AG04450 (cell line): ENCODE data around the gene KIFC3. TPM values are rescaled to one million over a fixed set of nuclear protein-coding genes. Genes with fewer than 3 reads are reported as not detected.

Experiments
- CTCF ChIA-PET: fragments of 300-600, 350-600 bp; formaldehyde crosslinking; extraction: SDS; loops from one replicate; lab custom pipeline; 2022; ENCODE audit warnings: antibody characterized with exemption, inconsistent platforms; lab: Charles Lee
- POLR2A ChIA-PET: fragments of 350-600 bp; formaldehyde crosslinking; extraction: SDS; loops from one replicate; lab custom pipeline; 2021; ENCODE audit warnings: antibody characterized with exemption, inconsistent platforms; lab: Yijun Ruan, JAX
- DNase-seq: peaks from one replicate; pipeline ENCODE4 v3.0.0-alpha.2; 2011; ENCODE audit warnings: low read depth, low spot score
- H3K27ac ChIP-seq: one replicate; pipeline ENCODE4 v1.5.1; 2012; ENCODE audit warnings: low read depth, low read length, control low read depth
- H3K27me3 ChIP-seq: one replicate; pipeline ENCODE4 v1.6.0; 2012; ENCODE audit warnings: low read length; ENCODE audit not compliant: control insufficient read depth, insufficient read depth
- H3K4me3 ChIP-seq: 2 replicates; pipeline ENCODE4 v1.5.1; 2011; ENCODE audit warnings: mild to moderate bottlenecking, low read depth, low read length, control low read depth
- H3K9me3 ChIP-seq: 2 replicates; pipeline ENCODE4 v1.5.1; 2012; ENCODE audit warnings: low read length; ENCODE audit not compliant: control insufficient read depth, insufficient read depth
- polyA plus RNA-seq: library from polyadenylated mRNA; depleted of rRNA; stranded (reverse); fragments of >200 nt; gene quantifications from 2 replicates; pipeline ENCODE4 v1.2.3, GENCODE V29; 2011
- TF ChIP-seq, protein P1 (sequence below): IDR thresholded peaks from 2 replicates; pipeline ENCODE4 v1.5.1; 2011; ENCODE audit warnings: low read depth, low read length, control low read depth, inconsistent platforms

Gene KIFC3
- polyA plus RNA-seq, 1 experiment, result 24.4 TPM

DNA sequence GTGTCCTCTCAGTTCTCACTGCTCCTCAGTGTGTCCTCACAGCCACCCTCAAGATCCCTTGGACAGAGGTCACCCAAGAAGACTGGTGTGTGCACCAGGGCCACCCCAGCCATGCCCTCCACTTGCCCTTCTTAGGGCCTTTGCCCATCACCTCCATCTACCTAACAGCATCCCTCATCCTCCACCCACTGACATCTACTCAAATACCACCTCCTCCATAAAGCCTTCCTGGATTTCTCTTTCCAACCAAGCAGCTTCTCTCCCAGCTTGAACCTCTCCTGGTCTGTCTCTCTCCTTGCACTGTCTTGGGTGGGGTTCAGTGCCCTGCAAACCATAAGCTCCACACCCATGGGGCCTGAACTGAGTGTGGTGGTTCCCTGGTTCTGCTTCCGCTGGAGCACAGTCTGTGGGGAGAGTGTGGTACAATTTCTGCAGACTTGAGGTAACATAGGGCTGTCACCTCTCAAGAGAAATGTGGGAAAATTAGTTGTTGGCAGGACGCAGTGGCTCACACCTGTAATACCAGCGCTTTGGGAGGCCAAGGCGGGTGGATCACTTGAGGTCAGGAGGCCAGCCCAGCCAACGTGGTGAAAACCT, 52.3 kb downstream of the KIFC3 start:
- CTCF ChIA-PET, result no interaction called here
- H3K27ac ChIP-seq, result no peak overlapping the region
- H3K4me3 ChIP-seq, result no peak overlapping the region
- no peaks in the 10 kb centered on the region for H3K27me3 ChIP-seq
- H3K9me3 ChIP-seq, result no peaks in the 10 kb centered on the region; the same call in 1 of the 2 replicates
- TF ChIP-seq, protein P1, sequence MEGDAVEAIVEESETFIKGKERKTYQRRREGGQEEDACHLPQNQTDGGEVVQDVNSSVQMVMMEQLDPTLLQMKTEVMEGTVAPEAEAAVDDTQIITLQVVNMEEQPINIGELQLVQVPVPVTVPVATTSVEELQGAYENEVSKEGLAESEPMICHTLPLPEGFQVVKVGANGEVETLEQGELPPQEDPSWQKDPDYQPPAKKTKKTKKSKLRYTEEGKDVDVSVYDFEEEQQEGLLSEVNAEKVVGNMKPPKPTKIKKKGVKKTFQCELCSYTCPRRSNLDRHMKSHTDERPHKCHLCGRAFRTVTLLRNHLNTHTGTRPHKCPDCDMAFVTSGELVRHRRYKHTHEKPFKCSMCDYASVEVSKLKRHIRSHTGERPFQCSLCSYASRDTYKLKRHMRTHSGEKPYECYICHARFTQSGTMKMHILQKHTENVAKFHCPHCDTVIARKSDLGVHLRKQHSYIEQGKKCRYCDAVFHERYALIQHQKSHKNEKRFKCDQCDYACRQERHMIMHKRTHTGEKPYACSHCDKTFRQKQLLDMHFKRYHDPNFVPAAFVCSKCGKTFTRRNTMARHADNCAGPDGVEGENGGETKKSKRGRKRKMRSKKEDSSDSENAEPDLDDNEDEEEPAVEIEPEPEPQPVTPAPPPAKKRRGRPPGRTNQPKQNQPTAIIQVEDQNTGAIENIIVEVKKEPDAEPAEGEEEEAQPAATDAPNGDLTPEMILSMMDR, result no peak
- POLR2A ChIA-PET, result no interaction called here
- DNase-seq, result no peak

DNA sequence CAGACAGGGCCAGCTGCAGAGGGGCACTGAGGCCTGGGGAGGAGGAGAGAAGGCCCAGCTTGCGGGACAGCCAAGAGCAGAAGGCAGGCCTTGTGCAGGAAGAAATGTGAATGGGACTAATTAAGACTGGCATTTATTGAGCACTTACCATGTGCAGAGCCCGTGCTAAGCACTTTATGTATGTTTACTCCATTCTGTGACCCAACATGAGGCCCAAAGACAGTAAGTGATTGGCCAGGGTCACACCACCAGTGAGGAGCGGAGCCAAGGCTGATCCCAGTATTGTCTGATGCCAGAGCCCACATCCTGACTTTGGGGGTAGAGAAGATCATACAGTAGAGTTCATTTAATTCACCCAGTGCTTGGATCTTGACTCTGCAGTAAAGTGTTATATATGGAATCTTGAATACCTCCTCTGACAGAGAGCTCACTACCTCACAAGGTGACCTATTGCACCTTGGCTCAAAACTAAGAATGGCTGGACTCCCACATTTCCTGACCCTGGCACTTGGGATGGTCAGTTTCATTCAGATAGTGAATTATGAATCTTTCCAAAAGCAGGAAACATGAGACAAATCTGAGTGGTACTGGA, 53.1 kb downstream of the KIFC3 start:
- Histone ChIP-seq H3K9me3 (no peaks in the 10 kb centered on the region), H3K4me3 (no peak overlapping the region), H3K27me3 (no peaks in the 10 kb centered on the region), H3K27ac (no peak overlapping the region)
- ChIA-PET POLR2A (no interaction called here), CTCF (no interaction called here)
- DNase-seq, result no peak
- TF ChIP-seq, protein P1, result no peak

DNA sequence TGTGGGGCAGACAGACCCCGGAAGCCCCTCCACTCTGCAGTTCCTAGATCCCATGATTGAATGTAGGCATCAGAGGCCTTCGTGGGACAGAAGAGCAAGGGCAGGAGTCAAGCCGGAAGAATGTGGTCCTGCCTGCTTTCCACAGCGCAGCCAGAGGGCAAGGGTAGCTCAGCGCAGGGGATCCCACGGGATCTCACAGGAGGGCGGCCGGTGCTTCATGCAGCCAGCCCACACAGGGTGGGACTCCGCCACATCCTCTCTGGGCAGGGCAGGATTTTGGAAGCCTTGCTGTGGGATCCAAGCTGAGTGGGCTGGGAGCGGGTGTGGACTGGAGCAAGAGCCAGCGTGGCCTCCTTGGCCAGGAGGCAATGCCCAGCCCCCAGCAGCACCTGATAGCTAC, 53.7 kb downstream of the KIFC3 start:
- TF ChIP-seq, protein P1, result no peak
- no peak for DNase-seq
- Histone ChIP-seq H3K27ac (no peak overlapping the region), H3K4me3 (no peak overlapping the region), H3K27me3 (no peaks in the 10 kb centered on the region), H3K9me3 (no peaks in the 10 kb centered on the region)
- POLR2A ChIA-PET, result no interaction called here
- CTCF ChIA-PET, result no interaction called here

DNA sequence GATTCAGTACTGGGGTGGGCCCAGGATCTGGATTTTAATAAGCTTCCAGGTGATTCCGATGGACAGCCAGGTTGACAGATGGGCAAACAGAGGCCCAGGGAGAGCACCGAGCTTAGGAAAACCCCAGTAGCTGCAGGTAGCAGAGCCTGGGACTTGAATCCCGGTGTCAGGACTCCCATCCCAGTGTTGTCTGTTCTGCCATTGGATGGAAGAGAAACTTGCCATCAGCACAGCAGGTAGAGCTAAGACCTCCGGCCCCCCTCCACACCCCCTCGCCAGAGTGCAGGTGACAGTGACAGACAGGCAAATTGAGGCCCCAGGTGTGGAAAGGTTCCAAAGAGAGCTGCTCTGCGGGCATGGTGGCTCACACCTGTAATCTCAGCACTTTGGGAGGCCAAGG, 54.3 kb downstream of the KIFC3 start:
- Histone ChIP-seq H3K4me3 (no peak overlapping the region), H3K27me3 (no peaks in the 10 kb centered on the region), H3K9me3 (no peaks in the 10 kb centered on the region), H3K27ac (no peak overlapping the region)
- DNase-seq, result no peak
- POLR2A ChIA-PET, result no interaction called here
- TF ChIP-seq, protein P1, result no peak
- CTCF ChIA-PET, result no interaction called here

DNA sequence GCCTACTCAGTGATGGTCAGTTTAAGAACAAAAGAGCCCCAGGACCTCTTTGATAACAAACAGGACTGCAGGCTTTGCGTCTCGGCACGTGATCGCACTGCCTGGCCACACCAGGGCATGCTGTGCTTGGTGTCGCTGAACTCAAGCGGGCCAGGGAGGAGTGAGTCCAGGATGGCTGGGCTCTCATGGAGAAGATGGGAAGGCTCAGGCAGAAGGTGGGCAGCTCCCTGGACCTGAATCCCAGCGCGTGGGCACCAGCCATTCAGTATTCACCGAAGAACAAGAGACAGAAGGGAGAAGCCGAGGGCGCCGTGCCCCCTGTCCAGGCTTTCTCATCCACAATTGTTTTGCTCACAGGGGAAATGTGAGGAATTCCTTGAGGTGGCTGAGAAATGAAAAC, 54.8 kb downstream of the KIFC3 start:
- H3K9me3 ChIP-seq, result no peaks in the 10 kb centered on the region
- no peaks in the 10 kb centered on the region for H3K27me3 ChIP-seq
- DNase-seq, result no peak
- POLR2A ChIA-PET, result no interaction called here
- TF ChIP-seq, protein P1, result no peak
- CTCF ChIA-PET, result no interaction called here
- H3K27ac ChIP-seq, result no peak overlapping the region
- H3K4me3 ChIP-seq, result no peak overlapping the region
